Mammary epithelial cell (primary cell): ENCODE results near the gene COQ4.

Experiments
- CTCF ChIP-seq, 2 donors: IDR thresholded peaks in 1 of 2; conservative IDR thresholded peaks in 1 of 2; 2 replicates each; pipeline ENCODE4 v1.5.1; 2011 to 2012; ENCODE audit warnings: inconsistent platforms in 2 of 2, low read length in 2 of 2, mild to moderate bottlenecking in 2 of 2, control low read depth in 1 of 2, low read depth in 1 of 2; ENCODE audit not compliant: insufficient read depth in 1 of 2; ENCODE audit errors: extremely low read depth in 1 of 2
- EZH2 ChIP-seq: IDR thresholded peaks from 2 replicates; pipeline ENCODE4 v1.6.1; 2012; ENCODE audit warnings: low read length, inconsistent platforms, borderline replicate concordance

- no peak for TF ChIP-seq CTCF (conservative IDR thresholded peaks at IDR 0.05 in 1 of 2, IDR thresholded peaks at IDR 0.05 in 1 of 2; ENCODE audit: extremely low read depth in 1 of 2, insufficient read depth in 1 of 2, low read depth in 1 of 2, low read length in 2 of 2)
- no peak for TF ChIP-seq EZH2
These were observed 47.7 kb downstream of the COQ4 start for GRCh38 chr9:128370367-128370751.
